ENCODE data around the gene RAD21L1.

- no peak for TF ChIP-seq EZH2 (IDR thresholded peaks at IDR 0.05; ENCODE audit: borderline replicate concordance, insufficient read depth, low read length, poor library complexity, severe bottlenecking)
- no peak for TF ChIP-seq POLR2AphosphoS5 (IDR thresholded peaks at IDR 0.05)
- TF ChIP-seq CTCF (IDR thresholded peaks at IDR 0.05; ENCODE audit: poor library complexity, severe bottlenecking), result no peak
- no peak for TF ChIP-seq EP300 (conservative IDR thresholded peaks at IDR 0.05; ENCODE audit: poor library complexity, severe bottlenecking)
- TF ChIP-seq REST (IDR thresholded peaks at IDR 0.05; ENCODE audit: borderline replicate concordance), result no peak
- no peak for TF ChIP-seq SMC3 (conservative IDR thresholded peaks at IDR 0.05; ENCODE audit: poor library complexity)
- no peak for TF ChIP-seq TAF1 (IDR thresholded peaks at IDR 0.05; ENCODE audit: low read depth)
- no peak for TF ChIP-seq MXI1 (conservative IDR thresholded peaks at IDR 0.05; ENCODE audit: poor library complexity, severe bottlenecking)
- TF ChIP-seq RAD21 (conservative IDR thresholded peaks at IDR 0.05), result no peak
Measured at GRCh38 chr20:1269850-1270249, 44.0 kb downstream of the RAD21L1 start.

Measured in neural cell (in vitro differentiated cells).